VCaP (cell line): ENCODE data around the gene OSBPL10.
A peak's percentile ranks its signal among the peaks of the same experiment; 100 is the strongest.

Experiments
- H3K27ac ChIP-seq: fragments of 450-650 bp; 2 replicates; pipeline ENCODE4 v1.5.1; 2017
- TF ChIP-seq, protein P1 (sequence below): fragments of 450-650 bp; conservative IDR thresholded peaks from 2 replicates; pipeline ENCODE4 v1.5.1; 2017; ENCODE audit warnings: mild to moderate bottlenecking, moderate library complexity

OSBPL10 gene

DNA sequence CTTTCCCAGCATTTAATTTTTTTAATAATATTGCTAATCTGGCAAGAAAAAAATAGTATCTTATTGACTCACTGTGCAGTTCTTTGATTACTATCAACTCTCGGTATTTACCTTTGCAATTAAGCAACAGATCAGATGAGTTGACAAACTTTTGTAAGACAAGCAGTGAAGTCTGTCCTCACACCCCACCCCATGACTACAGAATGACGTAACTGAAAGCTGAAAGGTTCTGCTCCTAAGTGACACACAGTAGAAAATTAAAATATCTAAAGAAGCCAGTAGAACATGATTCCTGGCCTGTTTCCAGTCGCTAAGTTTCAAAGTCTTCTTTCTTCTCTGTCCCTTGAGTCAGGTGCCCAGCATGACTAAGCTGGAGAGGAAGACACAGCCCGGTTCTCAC, 312.8 kb downstream of the OSBPL10 start:
- peak overlapping the region; percentile 75; the same call in 1 of the 2 replicates for H3K27ac ChIP-seq
- TF ChIP-seq, protein P1, sequence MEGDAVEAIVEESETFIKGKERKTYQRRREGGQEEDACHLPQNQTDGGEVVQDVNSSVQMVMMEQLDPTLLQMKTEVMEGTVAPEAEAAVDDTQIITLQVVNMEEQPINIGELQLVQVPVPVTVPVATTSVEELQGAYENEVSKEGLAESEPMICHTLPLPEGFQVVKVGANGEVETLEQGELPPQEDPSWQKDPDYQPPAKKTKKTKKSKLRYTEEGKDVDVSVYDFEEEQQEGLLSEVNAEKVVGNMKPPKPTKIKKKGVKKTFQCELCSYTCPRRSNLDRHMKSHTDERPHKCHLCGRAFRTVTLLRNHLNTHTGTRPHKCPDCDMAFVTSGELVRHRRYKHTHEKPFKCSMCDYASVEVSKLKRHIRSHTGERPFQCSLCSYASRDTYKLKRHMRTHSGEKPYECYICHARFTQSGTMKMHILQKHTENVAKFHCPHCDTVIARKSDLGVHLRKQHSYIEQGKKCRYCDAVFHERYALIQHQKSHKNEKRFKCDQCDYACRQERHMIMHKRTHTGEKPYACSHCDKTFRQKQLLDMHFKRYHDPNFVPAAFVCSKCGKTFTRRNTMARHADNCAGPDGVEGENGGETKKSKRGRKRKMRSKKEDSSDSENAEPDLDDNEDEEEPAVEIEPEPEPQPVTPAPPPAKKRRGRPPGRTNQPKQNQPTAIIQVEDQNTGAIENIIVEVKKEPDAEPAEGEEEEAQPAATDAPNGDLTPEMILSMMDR = no peak

DNA sequence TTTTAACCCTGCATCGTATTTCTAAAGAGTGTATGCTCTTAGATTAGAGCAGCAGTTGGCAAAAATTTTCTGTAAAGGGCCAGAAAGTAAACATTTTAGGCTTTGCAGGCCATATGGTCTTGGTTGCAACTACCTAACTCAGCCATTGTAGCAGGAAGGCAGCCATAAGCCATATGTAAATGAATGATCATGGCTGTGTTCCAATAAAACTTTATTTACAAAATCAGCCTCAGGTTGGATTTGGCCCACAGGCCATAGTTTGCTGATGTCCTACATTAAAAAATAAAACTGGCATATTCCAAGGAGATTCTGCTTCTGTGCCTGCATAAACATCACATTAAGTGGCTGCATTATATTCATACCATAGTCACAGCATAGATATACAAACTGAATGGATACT, 313.5 kb downstream of the OSBPL10 start:
- H3K27ac ChIP-seq = peak overlapping the region; percentile 30
- TF ChIP-seq, protein P1 = no peak

DNA sequence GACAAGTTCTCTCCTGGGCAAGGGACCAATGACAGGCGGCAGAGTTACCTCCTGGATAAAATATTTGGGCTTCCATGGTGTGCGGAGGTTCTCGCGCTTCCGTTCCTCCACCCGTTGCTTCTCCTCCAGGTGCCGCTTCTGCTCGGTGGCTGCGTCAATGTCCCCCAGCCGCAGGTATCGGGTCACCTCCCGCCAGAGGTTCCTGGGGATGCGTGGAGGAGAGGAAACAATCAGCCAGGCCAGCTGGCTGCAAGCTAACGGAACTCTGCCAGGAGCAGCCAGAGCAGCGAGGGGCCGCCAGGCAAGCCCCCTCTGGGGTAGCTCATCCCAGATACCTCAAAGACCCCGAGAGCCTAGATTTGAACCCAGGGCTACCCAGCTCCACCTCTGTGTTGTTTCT, 317.0 kb downstream of the OSBPL10 start:
- TF ChIP-seq, protein P1 = no peak

DNA sequence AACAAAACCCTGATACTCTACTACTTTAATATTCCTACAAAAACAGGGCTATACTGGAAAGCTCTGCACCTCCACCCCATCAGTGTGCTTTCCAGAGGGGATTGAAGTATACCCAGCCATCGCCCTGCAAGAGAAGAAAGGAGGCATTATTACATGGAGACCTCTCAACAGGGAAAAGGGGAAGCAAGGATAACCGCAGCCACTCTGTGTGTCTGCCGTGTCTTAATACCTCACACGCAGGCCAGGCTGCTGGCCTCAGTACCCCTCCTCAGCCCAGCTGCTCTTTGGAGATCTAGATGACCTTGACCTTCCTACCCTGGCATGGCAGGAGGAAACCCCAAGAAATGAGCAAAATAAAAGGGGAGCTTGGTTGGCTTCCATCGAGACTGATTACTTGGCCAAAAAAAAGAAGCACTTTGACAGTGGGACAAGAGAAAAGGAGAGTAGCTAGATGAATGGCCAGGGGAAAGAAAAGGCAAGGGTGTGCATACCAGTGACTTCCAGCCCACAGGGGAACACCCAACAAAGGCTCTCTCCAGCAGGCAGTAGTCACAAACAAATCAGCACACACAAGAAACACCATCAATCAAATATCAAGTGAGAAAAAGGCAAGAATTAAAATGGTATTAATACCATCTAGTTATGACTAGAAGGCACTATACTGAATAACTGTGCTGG, 318.9 kb downstream of the OSBPL10 start:
- TF ChIP-seq, protein P1 = no peak
- peak overlapping the region; percentile 37 for H3K27ac ChIP-seq

More for the DNA sequence above, 317.0 kb downstream of the OSBPL10 start:
- no peak overlapping the region for H3K27ac ChIP-seq

DNA sequence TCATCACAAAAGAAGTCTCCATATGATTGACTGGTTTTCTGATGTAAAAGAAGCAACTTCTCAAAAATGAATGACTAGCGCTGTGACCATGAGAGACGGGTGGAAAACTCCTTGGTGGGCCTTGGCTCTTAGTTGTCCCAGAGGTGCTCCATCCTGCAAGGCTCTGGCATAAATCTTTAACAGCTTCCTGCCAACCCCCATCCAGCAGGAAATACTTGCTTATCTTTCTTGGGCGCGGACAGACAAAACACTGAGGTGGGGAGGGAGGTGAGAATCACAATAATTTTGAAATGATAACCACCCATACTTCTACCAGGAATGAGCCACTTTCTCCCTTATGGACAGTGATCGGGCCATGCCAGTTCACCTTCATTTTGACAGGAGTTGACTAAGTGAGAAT, 319.8 kb downstream of the OSBPL10 start:
- H3K27ac ChIP-seq = peak overlapping the region; percentile 37
- TF ChIP-seq, protein P1 = no peak

DNA sequence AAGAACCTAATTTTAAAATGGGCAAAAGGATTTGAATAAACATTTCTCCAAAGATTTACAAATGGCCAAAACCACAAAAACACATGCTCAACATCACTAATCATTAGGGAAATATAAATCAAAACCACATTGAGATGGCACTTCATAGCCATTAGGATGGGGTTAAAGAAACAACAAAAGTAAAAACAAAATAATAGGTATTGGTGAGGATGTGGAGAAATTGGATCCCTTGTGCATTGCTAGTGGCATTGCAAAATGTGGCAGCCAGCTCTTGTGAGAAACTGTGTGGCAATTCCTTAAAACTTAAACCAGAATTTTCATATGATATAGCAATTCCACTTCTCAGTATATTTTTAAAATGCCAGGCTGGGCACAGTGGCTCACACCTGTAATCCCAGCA, 321.8 kb downstream of the OSBPL10 start:
- H3K27ac ChIP-seq = no peak overlapping the region
- TF ChIP-seq, protein P1 = no peak

DNA sequence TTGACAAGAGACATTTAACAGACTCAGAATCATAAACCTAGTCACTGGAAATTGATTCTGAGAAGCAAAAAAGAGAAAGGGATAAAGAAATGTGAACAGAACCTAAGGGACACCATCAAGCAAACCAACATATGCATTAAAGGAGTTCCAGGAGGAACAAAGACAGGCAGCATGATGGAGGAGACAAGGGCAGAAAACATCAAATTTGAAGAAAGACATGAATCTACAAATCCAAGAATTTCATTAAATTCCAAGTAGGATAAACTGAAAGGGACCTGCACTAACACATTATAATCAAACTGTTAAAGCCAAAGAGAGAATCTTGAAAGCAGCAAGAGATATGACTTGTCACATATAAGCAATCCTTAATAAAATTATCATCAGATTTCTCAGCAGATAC, 326.1 kb downstream of the OSBPL10 start:
- H3K27ac ChIP-seq = no peak overlapping the region
- TF ChIP-seq, protein P1 = no peak
